ENCODE results near the gene WDPCP. TPM values are rescaled to one million over a fixed set of nuclear protein-coding genes. Genes with fewer than 3 reads are reported as not detected.
"Not testable (repeated sequence)": the region's sequence is repeated elsewhere in the genome, so short reads cannot be mapped to it uniquely, and the experiment has no call there.

Gene WDPCP
- total RNA-seq, 1 donor from 2014 or later = 30.7 TPM

DNA sequence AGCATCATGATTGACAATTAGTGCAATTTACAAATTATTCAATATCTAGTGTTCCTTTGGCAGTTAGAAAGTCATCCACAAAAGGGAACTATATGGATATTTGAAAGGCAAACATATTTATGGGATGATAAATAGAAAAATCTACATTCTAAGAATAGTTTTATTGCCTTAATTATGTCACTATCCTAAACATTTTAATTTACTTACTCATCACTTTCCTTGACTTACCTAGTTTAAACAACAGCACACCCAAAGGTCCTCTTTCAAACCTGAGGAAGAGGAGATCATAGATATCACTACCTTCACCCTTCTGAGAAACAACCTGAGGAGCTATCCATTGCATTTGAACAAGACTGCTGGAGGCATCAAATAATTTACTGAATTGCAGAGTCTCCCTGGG is 184.5 kb downstream of the WDPCP start:
- H3K27ac Mint-ChIP-seq = no peak overlapping the region
- H3K4me1 Mint-ChIP-seq = peaks cover 2% of the 10 kb centered on the region
- DNase-seq (ENCODE audit: low spot score in 2 of 2, unreplicated experiment in 2 of 2) = no peak
- H3K27me3 Mint-ChIP-seq (ENCODE audit: low read depth) = no peaks in the 10 kb centered on the region
- peaks cover 22% of the 10 kb centered on the region for H3K36me3 Mint-ChIP-seq
- no peak overlapping the region for H3K4me3 Mint-ChIP-seq
- peaks cover 7% of the 10 kb centered on the region for H3K9me3 Mint-ChIP-seq
- TF ChIP-seq, protein P1, sequence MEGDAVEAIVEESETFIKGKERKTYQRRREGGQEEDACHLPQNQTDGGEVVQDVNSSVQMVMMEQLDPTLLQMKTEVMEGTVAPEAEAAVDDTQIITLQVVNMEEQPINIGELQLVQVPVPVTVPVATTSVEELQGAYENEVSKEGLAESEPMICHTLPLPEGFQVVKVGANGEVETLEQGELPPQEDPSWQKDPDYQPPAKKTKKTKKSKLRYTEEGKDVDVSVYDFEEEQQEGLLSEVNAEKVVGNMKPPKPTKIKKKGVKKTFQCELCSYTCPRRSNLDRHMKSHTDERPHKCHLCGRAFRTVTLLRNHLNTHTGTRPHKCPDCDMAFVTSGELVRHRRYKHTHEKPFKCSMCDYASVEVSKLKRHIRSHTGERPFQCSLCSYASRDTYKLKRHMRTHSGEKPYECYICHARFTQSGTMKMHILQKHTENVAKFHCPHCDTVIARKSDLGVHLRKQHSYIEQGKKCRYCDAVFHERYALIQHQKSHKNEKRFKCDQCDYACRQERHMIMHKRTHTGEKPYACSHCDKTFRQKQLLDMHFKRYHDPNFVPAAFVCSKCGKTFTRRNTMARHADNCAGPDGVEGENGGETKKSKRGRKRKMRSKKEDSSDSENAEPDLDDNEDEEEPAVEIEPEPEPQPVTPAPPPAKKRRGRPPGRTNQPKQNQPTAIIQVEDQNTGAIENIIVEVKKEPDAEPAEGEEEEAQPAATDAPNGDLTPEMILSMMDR (IDR thresholded peaks at IDR 0.05; ENCODE audit: unreplicated experiment) = no peak

DNA sequence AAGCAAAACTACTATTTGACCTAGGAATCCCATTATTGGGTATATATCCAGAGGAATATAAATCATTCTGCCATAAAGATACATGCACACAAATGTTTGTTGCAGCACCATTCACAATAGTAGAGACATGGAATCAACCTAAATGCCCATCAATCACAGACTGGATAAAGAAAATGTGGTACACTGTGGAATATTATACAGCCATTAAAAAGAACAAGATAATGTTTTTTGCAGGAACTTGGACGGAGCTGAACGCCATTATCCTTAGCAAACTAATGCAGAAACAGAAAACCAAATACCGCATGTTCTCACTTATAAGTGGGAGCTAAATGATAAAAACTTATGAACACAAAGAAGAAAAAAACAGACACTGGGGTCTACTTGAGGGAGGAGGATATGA is 185.4 kb downstream of the WDPCP start:
- not testable (repeated sequence) for H3K27me3 Mint-ChIP-seq (ENCODE audit: low read depth); H3K4me3 Mint-ChIP-seq; H3K27ac Mint-ChIP-seq; H3K4me1 Mint-ChIP-seq; DNase-seq (ENCODE audit: low spot score in 2 of 2, unreplicated experiment in 2 of 2); H3K9me3 Mint-ChIP-seq
- peaks cover 17% of the 10 kb centered on the region for H3K36me3 Mint-ChIP-seq

DNA sequence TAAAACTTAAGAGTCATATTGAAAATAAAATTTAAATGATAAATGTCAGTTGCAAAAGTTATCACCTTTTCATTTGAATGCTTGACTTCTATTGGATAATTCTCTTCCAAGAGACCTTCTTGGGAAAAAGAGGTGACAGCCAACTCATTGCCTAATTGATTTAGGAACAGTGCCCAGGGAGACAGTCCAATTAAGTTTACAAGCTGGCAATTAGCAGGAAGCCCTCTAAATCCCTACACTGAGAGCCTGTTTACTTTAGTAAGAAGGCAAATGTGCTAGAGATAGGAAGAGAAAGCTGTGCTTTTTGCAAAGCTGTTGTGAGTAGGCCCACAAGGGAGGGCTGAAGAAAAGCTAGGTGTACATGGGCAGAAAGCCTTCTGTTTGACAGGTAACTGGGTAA is 189.1 kb downstream of the WDPCP start:
- peaks cover 2% of the 10 kb centered on the region for H3K4me1 Mint-ChIP-seq
- no peak overlapping the region for H3K4me3 Mint-ChIP-seq
- H3K27ac Mint-ChIP-seq = no peak overlapping the region
- H3K27me3 Mint-ChIP-seq (ENCODE audit: low read depth) = no peaks in the 10 kb centered on the region
- TF ChIP-seq, protein P1 (IDR thresholded peaks at IDR 0.05; ENCODE audit: unreplicated experiment) = no peak
- peaks cover 27% of the 10 kb centered on the region for H3K36me3 Mint-ChIP-seq
- peaks cover 16% of the 10 kb centered on the region for H3K9me3 Mint-ChIP-seq
- no peak for DNase-seq (ENCODE audit: low spot score in 2 of 2, unreplicated experiment in 2 of 2)

DNA sequence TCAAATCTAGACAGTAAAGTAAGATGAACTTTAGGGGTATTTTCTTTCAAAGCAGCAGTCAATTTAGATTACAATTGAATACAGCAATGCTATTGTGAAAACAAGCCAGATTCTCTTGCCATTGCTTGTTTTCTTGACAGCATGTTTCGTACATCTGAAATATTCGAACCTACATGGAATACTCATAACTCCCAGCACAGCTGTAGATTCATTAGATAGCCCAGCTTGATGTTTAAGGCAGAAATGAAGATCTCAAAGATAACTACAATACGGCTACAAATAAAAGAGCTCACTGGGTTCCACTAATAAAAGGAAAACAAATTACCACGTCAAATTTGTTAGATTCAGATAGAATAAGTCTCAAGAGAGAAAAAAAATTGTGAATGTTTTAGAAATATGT is 208.8 kb downstream of the WDPCP start:
- peaks cover 2% of the 10 kb centered on the region for H3K36me3 Mint-ChIP-seq
- no peak overlapping the region for H3K27ac Mint-ChIP-seq
- no peaks in the 10 kb centered on the region for H3K9me3 Mint-ChIP-seq
- no peaks in the 10 kb centered on the region for H3K27me3 Mint-ChIP-seq (ENCODE audit: low read depth)
- peaks cover 4% of the 10 kb centered on the region for H3K4me1 Mint-ChIP-seq
- no peak overlapping the region for H3K4me3 Mint-ChIP-seq
- DNase-seq (ENCODE audit: low spot score in 2 of 2, unreplicated experiment in 2 of 2) = no peak
- TF ChIP-seq, protein P1 (IDR thresholded peaks at IDR 0.05; ENCODE audit: unreplicated experiment) = no peak

DNA sequence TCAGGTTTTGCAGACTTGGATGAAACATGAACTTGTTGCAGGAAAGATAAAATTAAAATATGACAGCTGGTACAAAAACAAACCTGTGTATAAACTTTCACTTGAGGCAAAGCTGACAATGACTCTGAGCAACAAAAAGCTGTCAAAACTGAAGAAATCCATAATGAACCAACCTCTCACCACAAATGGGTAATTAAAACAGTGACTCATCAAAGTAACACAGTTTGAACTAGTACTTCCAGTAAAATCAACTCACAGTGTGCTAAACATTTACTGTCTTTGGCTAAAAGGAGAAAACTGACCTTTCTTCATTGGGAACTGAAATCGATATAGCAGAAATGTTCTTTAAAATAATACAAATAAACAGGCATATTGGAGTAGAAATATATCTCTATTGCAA is 209.7 kb downstream of the WDPCP start:
- Mint-ChIP-seq H3K27me3 (ENCODE audit: low read depth) (no peaks in the 10 kb centered on the region), H3K9me3 (no peaks in the 10 kb centered on the region), H3K4me3 (no peak overlapping the region), H3K36me3 (peaks cover 3% of the 10 kb centered on the region), H3K4me1 (peaks cover 4% of the 10 kb centered on the region), H3K27ac (no peak overlapping the region)
- TF ChIP-seq, protein P1 (IDR thresholded peaks at IDR 0.05; ENCODE audit: unreplicated experiment) = no peak
- DNase-seq (ENCODE audit: low spot score in 2 of 2, unreplicated experiment in 2 of 2) = no peak

DNA sequence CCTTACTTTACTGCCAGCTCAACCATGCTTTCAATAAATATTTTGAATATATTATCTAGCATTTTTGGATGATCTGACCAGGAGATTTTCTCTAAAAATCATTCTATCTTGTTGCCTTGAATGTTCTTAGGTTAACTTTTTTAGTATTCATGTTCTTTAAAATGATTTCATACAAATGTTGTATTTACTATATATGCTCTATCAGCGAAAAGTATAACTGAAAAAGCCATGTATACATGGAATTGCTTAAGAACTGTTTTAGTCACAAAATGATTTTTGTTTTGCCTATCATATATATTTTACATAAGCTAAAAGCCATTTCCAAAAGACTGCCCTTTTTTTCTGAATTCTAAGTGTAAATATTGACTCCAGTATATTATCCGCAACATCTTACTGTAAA is 213.9 kb downstream of the WDPCP start:
- H3K4me3 Mint-ChIP-seq = no peak overlapping the region

More for the DNA sequence above, 213.9 kb downstream of the WDPCP start:
- peaks cover 4% of the 10 kb centered on the region for H3K4me1 Mint-ChIP-seq
- TF ChIP-seq, protein P1 (IDR thresholded peaks at IDR 0.05; ENCODE audit: unreplicated experiment) = no peak
- no peak overlapping the region for H3K27ac Mint-ChIP-seq
- H3K27me3 Mint-ChIP-seq (ENCODE audit: low read depth) = no peaks in the 10 kb centered on the region
- DNase-seq (ENCODE audit: low spot score in 2 of 2, unreplicated experiment in 2 of 2) = no peak
- H3K36me3 Mint-ChIP-seq = peaks cover 21% of the 10 kb centered on the region
- peaks cover 17% of the 10 kb centered on the region for H3K9me3 Mint-ChIP-seq

All from mesothelial cell of epicardium (in vitro differentiated cells).